ENCODE measurements around the gene CTSD. TPM values are rescaled to one million over a fixed set of nuclear protein-coding genes. Genes with fewer than 3 reads are reported as not detected.
A peak's percentile ranks its signal among the peaks of the same experiment; 100 is the strongest.
"Not testable (repeated sequence)": the region's sequence is repeated elsewhere in the genome, so short reads cannot be mapped to it uniquely, and the experiment has no call there.

CTSD gene
- polyA plus RNA-seq (ENCODE audit: insufficient read length), result 137 TPM

- peak; percentile 89 for DNase-seq
Observed at GRCh38 chr11:1763796-1764661, at the start of gene CTSD. Gene CTSD (minus strand): TSS chr11:1763927. CDS start chr11:1763859, 68 bp downstream.

GRCh38 chr11:1813356-1813755 lies 49.6 kb upstream of the CTSD start:
- DNase-seq, result not testable (repeated sequence)

DNA sequence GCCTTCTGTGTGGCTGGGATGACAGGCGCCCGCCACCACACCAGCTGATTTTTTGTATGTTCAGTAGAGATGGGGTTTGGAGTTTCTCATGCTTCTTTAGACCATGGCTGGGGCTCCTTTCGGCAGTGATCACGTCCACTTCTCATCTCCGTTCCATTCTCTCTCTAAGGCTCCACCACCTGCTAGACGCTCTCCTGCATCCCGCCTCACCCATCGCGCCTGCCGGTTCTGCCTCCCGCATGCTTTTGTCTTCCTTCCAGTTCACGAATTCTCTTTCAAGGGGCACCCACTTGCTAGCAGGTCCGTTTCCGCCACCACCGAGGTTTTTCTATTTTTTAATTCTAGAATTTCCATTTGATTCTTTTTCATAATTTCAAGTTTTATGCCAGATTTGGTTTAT lies 49.1 kb upstream of the CTSD start:
- DNase-seq, result no peak

DNA sequence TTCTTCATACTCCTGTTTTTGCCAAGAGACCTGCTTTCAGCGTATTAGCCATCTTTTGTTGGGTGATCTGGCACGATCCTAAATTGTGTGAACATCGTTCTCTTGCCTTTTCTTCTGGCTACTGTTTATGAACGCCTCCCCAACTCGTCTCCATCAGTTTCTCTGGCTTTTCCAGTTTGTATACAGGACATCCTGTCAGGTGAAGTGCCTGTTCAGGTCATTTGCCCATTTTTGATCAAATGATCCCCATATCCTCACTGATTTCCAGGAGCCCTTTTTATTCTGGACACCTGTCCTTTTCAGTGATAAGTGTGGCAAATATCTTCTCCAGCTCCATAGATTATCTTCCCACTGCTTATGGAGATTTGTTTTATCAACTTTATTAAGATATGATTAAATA lies 48.5 kb upstream of the CTSD start:
- DNase-seq, result no peak

DNA sequence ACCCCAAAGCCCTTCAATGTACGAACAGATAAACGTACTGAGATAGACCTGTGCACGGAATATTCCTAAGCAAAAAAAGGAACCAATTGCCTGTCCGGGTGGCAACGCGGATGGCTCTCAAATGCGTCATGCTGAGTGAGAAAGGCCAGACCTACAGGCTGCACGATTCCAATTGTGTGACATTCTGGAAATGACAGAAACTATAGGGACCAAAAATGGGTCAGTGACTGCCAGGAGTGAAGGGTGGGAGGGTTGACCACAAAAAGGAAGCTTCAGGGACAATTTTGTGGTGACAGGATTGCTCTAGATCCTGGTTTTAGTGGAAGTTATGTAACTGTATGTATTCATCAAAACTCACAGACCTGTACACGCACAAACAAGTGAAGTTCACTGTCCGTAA lies 47.0 kb upstream of the CTSD start:
- DNase-seq, result no peak

- DNase-seq, result no peak
Observed at GRCh38 chr11:1807264-1807995, 43.7 kb upstream of the CTSD start.

DNA sequence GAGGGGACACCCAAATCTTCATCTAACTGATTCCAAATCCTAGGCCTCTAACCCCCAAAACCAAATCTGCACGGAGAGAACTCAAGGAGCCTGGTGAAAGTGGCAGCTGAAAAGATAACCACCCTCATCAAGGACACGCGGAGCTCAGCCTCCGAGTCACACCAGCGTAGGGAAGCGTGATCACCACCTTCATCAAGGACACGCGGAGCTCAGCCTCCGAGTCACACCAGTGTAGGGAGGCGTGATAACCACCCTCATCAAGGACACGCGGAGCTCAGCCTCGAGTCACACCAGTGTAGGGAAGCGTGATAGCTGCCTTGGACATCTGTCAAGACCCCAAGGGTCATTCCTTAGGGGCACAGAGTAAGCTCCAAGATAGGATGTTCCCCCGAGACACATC lies 41.8 kb upstream of the CTSD start:
- DNase-seq, result no peak

- not testable (repeated sequence) for DNase-seq
Observed at GRCh38 chr11:1803835-1804519, 40.2 kb upstream of the CTSD start.

DNA sequence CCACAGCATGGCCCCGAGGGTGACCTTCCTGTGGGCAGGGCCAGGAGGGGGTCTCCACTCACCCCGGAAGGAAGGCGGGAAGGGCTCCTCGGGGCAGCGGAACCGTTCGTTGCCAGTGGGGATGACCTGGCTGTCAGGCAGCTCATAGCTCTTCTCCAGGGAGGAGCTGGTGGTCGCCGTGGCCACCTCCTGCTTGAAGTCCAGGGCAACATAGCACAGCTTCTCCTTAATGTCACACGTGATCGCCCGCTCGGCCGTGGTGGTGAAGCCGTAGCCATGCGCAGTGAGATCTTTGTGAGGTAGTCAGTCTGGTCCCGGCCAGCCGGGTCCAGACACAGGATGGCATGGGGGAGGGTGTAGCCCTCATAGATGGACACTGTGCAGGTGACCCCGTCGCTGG lies 39.5 kb upstream of the CTSD start:
- DNase-seq, result no peak

GRCh38 chr11:1797391-1798125 lies 33.8 kb upstream of the CTSD start:
- DNase-seq, result no peak

DNA sequence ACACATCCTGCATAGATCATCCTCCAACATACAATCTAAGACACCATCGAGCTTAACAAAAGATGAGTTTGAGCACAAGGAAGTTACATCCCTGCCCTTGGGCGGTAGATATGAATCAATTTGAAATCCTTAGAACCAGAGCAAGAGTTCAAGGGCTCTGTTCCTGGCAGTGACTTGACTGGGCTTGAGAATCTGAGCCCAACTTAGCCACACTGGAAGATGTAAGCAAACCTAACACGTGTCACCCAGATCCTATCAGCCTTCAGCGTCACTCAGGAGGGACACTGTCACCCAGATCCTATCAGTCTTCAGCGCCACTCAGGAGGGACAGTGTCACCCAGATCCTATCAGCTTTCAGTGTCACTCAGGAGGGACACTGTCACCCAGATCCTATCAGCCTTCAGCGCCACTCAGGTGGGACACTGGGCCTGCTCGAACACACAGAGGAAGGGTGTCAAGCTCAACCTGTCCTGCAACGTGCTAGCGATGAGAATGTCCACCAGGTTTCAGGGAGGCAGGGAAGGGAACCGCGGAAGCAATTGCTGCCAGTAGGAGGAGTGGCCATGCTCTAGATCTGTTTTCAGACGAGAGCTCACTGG lies 32.8 kb upstream of the CTSD start:
- no peak for DNase-seq

- no peak for DNase-seq
Observed at GRCh38 chr11:1793081-1793480, 29.4 kb upstream of the CTSD start.

DNA sequence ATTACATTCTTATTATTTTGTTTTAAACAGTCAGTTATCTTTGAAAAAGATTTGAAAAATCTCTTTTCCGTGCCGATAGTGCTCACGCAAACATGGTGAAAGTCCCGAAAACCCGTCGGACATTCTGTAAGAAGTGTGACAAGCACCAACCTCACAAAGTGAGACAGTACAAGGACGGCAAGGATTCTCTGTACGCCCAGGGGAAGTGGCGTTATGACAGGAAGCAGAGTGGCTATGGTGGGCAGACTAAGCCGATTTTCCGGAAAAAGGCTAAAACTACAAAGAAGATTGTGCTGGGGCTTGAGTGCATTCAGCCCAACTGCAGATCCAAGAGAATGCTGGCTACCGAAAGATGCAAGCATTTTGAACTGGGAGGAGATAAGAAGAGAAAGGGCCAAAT lies 28.7 kb upstream of the CTSD start:
- DNase-seq, result no peak

GRCh38 chr11:1791912-1792311 lies 28.2 kb upstream of the CTSD start:
- no peak for DNase-seq

- DNase-seq, result no peak
Observed at GRCh38 chr11:1786466-1786865, 22.7 kb upstream of the CTSD start.

DNA sequence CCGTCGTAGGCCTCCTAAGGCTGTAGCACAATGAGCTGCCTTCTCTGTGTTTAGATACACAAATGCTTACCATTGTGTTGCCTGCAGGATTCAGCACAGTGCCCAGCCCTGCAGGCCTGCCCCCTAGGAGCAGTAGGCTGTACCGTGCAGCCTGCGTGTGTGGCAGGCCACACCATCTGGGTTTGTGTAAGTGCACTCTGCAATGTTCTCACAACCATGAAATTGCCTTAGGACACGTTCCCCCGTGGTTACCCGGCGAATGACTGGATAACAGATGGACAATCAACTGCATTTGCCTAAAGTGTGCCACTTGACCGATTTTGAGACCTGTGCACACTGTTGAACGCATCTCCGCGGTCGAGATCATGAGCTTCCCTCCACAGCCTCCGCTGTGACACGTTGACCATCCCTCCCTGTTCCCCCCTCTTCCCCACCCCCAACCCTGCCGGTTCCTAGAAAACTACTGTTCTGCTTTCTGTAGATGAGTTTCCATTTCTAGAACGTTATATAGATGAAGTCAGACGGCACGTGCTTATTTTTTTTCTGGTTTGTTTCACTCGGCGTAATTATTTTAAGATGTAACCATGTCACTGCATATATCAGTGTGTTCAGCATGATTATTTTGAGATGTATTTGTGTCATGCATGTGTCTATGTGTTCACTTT lies 22.2 kb upstream of the CTSD start:
- DNase-seq, result no peak

DNA sequence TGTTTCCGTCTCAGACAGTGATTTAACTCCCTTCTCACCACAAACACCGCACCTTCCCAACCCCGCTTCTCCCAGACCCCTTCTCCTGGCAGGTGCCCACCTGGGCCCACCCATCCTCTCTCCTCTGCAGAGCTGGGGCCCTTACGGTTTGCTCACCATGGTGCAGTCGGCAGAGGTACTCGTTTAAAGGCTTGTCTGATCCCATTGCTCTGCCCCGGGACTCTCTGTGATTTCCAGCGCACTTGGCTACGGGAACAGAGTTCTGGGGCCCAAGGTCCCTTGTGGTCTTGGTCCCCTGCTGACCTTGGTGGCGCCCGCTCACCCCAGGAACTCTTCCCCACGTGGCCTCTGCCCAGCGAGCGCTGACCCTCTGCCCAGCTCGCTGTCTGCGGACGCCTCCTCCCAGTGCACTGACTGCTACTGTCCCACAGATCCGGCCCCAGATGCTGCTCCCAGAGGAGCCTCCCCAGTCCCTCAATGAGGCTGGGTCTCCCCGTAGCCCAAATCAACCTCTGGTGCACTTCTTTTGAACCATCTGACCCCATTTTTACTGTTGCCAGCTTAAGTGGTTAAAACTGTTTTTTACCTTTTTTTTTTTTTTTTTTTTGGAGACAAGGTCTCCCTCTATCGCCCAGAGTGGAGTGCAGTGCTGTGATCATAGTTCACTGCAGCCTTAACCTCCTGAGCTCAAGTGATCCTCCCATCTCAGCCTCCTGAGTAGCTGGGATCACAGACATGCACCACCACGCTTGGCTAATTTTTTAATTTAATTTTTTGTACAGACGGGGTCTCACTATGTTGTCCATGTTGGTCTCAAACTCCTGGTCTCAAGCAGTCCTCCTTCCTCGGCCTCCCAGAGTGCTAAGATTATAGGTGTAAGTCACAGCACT lies 21.3 kb upstream of the CTSD start:
- no peak for DNase-seq

DNA sequence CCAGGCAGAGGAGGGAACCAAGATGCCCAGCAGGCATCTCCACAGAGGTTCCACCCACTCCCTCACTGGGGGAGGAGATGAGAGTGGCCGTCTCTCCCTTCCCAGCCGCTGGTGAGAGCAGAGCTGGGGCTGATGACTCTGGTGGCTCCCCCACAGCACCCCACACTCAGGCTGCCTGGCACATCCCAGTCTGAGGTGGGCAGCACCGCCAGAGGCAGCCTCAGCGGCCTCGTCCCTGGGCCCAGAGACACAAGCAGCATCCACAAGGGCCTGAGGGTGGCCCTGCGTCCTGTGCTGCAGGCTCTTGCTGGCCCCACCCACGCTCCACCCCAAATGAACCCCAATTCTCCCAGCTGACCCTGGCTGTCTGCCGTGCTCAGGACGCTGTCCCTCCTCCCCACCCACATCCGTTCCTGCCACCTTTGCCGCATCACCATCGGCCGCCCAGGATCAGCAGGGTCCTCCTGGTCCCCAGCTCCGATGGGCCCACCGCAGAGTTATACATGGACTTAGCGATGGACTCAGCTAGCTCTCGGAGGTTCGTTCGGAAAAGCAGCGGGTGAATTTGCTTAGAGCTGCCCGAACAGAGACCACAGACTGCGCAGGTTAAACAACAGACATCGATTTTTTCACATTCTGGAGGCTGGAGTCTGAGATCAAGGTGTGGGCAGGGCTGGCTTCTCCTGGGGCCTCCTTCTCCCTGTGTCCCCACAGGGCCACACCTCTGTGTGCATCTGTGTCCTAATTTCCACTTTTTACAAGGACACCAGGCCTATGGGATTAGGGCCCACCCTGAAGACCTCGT lies 20.2 kb upstream of the CTSD start:
- no peak for DNase-seq

Data from hindlimb muscle (tissue), 1 donor.